SK-N-SH (cell line): Measurements from ENCODE around the gene NRG4. TPM values are rescaled to one million over a fixed set of nuclear protein-coding genes. Genes with fewer than 3 reads are reported as not detected.

Experiments
- CTCF ChIA-PET: fragments of 300-600, 350-600 bp; formaldehyde crosslinking; extraction: SDS; loops from one replicate; lab custom pipeline; 2021; lab: Yijun Ruan, JAX
- POLR2A ChIA-PET: fragments of 350-600 bp; sonication (Branson Sonifier 250); formaldehyde crosslinking; extraction: SDS; loops from one replicate; lab custom pipeline; 2020; ENCODE audit warnings: antibody characterized with exemption, inconsistent platforms; lab: Yijun Ruan, JAX
- DNase-seq: peaks from one replicate; pipeline ENCODE4 v3.0.0; 2012
- H2AFZ ChIP-seq: fragments of 200-600 bp; sonication (generic); 2 replicates; pipeline ENCODE4 v1.8.1; 2016; ENCODE audit warnings: antibody characterized with exemption, mild to moderate bottlenecking, low read depth
- H3F3A ChIP-seq: fragments of 200-600 bp; sonication (generic); replicated peaks from 2 replicates; pipeline ENCODE3; 2016; ENCODE audit warnings: antibody characterized with exemption, mild to moderate bottlenecking; ENCODE audit not compliant: insufficient read depth
- H3K27ac ChIP-seq, 2 experiments: fragments of 200-500 bp in 1 of 2; fragments of 200-600 bp in 1 of 2; sonication (Bioruptor generic) in 1 of 2; sonication (generic), shearing (Covaris generic) in 1 of 2; 2 replicates each; pipeline versions ENCODE4 v1.5.1 to v1.6.1; 2014 to 2016; ENCODE audit warnings: low read depth in 2 of 2, inconsistent platforms in 1 of 2, low read length in 1 of 2, mild to moderate bottlenecking in 1 of 2, mixed read lengths in 1 of 2
- H3K27me3 ChIP-seq: fragments of 200-600 bp; sonication (generic), shearing (Covaris generic); 2 replicates; pipeline ENCODE4 v1.6.1; 2016; ENCODE audit warnings: mixed run types; ENCODE audit not compliant: insufficient read depth
- H3K36me3 ChIP-seq, 2 experiments: fragments of 200-500 bp in 1 of 2; fragments of 200-600 bp in 1 of 2; sonication (Bioruptor generic) in 1 of 2; sonication (generic) in 1 of 2; replicated peaks in 1 of 2; 2 replicates each; pipeline versions ENCODE3 to v1.5.1; 2014 to 2016; ENCODE audit warnings: low read length in 1 of 2, mild to moderate bottlenecking in 1 of 2; ENCODE audit not compliant: insufficient read depth in 2 of 2, control insufficient read depth in 1 of 2
- H3K4me1 ChIP-seq, 2 experiments: fragments of 200-500 bp in 1 of 2; fragments of 200-600 bp in 1 of 2; sonication (Bioruptor generic) in 1 of 2; sonication (generic), shearing (Covaris generic) in 1 of 2; 2 replicates each; pipeline versions ENCODE4 v1.5.1 to v1.6.1; 2014 to 2016; ENCODE audit warnings: low read depth in 1 of 2, low read length in 1 of 2, mixed run types in 1 of 2; ENCODE audit not compliant: insufficient read depth in 2 of 2, control insufficient read depth in 1 of 2
- H3K4me2 ChIP-seq: fragments of 200-600 bp; sonication (generic), shearing (Covaris generic); 2 replicates; pipeline ENCODE4 v1.6.1; 2017; ENCODE audit warnings: mixed run types
- H3K4me3 ChIP-seq, 2 experiments: fragments of 200-500 bp in 1 of 2; fragments of 200-600 bp in 1 of 2; sonication (Bioruptor generic) in 1 of 2; sonication (generic), shearing (Covaris generic) in 1 of 2; 2 replicates each; pipeline versions ENCODE4 v1.5.1 to v1.8.1; 2014 to 2016; ENCODE audit warnings: low read depth in 2 of 2, inconsistent platforms in 1 of 2, low read length in 1 of 2, mild to moderate bottlenecking in 1 of 2, mixed read lengths in 1 of 2, moderate library complexity in 1 of 2
- H3K79me2 ChIP-seq: fragments of 200-600 bp; sonication (generic); 2 replicates; pipeline ENCODE4 v1.8.1; 2017; ENCODE audit warnings: mild to moderate bottlenecking; ENCODE audit not compliant: insufficient read depth
- H3K9ac ChIP-seq: fragments of 200-600 bp; sonication (generic); 2 replicates; pipeline ENCODE4 v1.6.1; 2017; ENCODE audit warnings: mixed run types
- H3K9me2 ChIP-seq: fragments of 200-600 bp; sonication (generic); 2 replicates; pipeline ENCODE4 v1.6.1; 2017; ENCODE audit warnings: mixed run types
- H3K9me3 ChIP-seq: fragments of 200-600 bp; sonication (generic); 2 replicates; pipeline ENCODE4 v1.6.1; 2017; ENCODE audit warnings: mixed run types, mild to moderate bottlenecking, moderate library complexity
- H4K20me1 ChIP-seq: fragments of 200-600 bp; sonication (generic); 2 replicates; pipeline ENCODE4 v1.6.1; 2017; ENCODE audit warnings: mild to moderate bottlenecking, mixed run types; ENCODE audit not compliant: insufficient read depth
- ELF1 ChIP-seq: IDR thresholded peaks from 2 replicates; pipeline ENCODE4 v1.4.0; 2012
- EZH2phosphoT487 ChIP-seq: fragments of 200-600 bp; sonication (generic); IDR thresholded peaks from 2 replicates; pipeline ENCODE4 v1.6.1; 2017; ENCODE audit warnings: low read depth, mixed run types, mild to moderate bottlenecking, antibody characterized with exemption, moderate library complexity, borderline replicate concordance
- FOSL2 ChIP-seq: IDR thresholded peaks from 2 replicates; pipeline ENCODE4 v1.4.0; 2012; ENCODE audit warnings: low read depth, mild to moderate bottlenecking, moderate library complexity, borderline replicate concordance
- FOXJ3 ChIP-seq: sonication (generic); formaldehyde crosslinking; IDR thresholded peaks from 2 replicates; pipeline ENCODE4 v1.5.1; 2020; ENCODE audit warnings: mild to moderate bottlenecking, missing genetic modification reagents
- GATA2 ChIP-seq: sonication (generic); formaldehyde crosslinking; IDR thresholded peaks from 2 replicates; pipeline ENCODE4 v1.5.0; 2020; ENCODE audit warnings: mild to moderate bottlenecking, missing genetic modification reagents
- NRF1 ChIP-seq: IDR thresholded peaks from 2 replicates; pipeline ENCODE4 v1.6.1; 2012; ENCODE audit warnings: low read depth, mild to moderate bottlenecking, low read length
- POLR2AphosphoS5 ChIP-seq: IDR thresholded peaks from 2 replicates; pipeline ENCODE4 v1.6.1; 2012; ENCODE audit warnings: low read depth, low read length
- REST ChIP-seq: IDR thresholded peaks from 2 replicates; pipeline ENCODE4 v1.6.1; 2012; ENCODE audit warnings: mild to moderate bottlenecking, low read depth, low read length, moderate library complexity
- USF2 ChIP-seq: fragments of 150-350 bp; IDR thresholded peaks from 2 replicates; pipeline ENCODE4 v1.6.1; 2017; ENCODE audit warnings: antibody characterized with exemption, low read length, low read depth, borderline replicate concordance
- WGBS: methylation state at CpG from one replicate; pipeline ENCODE4 v1.1.6; 2017; ENCODE audit warnings: low lambda C conversion rate; 5-methylcytosine and 5-hydroxymethylcytosine counted together
- polyA plus RNA-seq, 3 experiments: library from polyadenylated mRNA; depleted of rRNA; stranded (reverse); fragments of >200 nt; gene quantifications; 2 replicates each; pipeline ENCODE4 v1.2.3, GENCODE V29; 2012
- TF ChIP-seq, protein P1 (sequence below): fragments of 150-350 bp; IDR thresholded peaks from 2 replicates; pipeline ENCODE4 v1.6.1; 2016; ENCODE audit warnings: mild to moderate bottlenecking, low read depth, low read length
- TF ChIP-seq, protein P2 (sequence below): fragments of 200-600 bp; sonication (generic); IDR thresholded peaks from 2 replicates; pipeline ENCODE4 v1.6.1; 2017; ENCODE audit warnings: antibody characterized with exemption, mild to moderate bottlenecking, moderate library complexity

NRG4 gene
- polyA plus RNA-seq, 1 of the 3 experiments (the other 2 are of a cell fraction), result not detected

- TF ChIP-seq, protein P1, sequence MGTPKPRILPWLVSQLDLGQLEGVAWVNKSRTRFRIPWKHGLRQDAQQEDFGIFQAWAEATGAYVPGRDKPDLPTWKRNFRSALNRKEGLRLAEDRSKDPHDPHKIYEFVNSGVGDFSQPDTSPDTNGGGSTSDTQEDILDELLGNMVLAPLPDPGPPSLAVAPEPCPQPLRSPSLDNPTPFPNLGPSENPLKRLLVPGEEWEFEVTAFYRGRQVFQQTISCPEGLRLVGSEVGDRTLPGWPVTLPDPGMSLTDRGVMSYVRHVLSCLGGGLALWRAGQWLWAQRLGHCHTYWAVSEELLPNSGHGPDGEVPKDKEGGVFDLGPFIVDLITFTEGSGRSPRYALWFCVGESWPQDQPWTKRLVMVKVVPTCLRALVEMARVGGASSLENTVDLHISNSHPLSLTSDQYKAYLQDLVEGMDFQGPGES, result no peak
- TF ChIP-seq USF2 (no peak), REST (no peak), FOXJ3 (CRISPR knock-in tag) (no peak), POLR2AphosphoS5 (no peak), FOSL2 (no peak), EZH2phosphoT487 (no peak), NRF1 (no peak)
- Histone ChIP-seq H3K27me3 (no peaks in the 10 kb centered on the region), H3K27ac (no peak overlapping the region), H3K4me1 (no peaks in the 10 kb centered on the region; a peak in 1 of 4 replicates), H3K36me3 (no peaks in the 10 kb centered on the region), H3K79me2 (no peaks in the 10 kb centered on the region), H2AFZ (no peak overlapping the region), H3K4me3 (no peak overlapping the region), H3K9me3 (no peaks in the 10 kb centered on the region), H4K20me1 (no peaks in the 10 kb centered on the region), H3K9ac (no peak overlapping the region), H3K4me2 (no peak overlapping the region), H3K9me2 (no peaks in the 10 kb centered on the region), H3F3A (no peaks in the 10 kb centered on the region)
- no peak for DNase-seq
- 61% methylated on average over 2 of the region's 2 CpGs for WGBS
- ChIA-PET POLR2A (no interaction called here), CTCF (no interaction called here)
Observed at GRCh38 chr15:76010613-76011012, 1.6 kb downstream of the NRG4 start.

- ChIA-PET POLR2A (no interaction called here), CTCF (interaction anchor here (1.8 kb wide), 2 partner anchors 53 to 221 kb away, joined by 4 read pairs; partner anchors contain the start of gene TMEM266)
- H3K9ac ChIP-seq, result no peak overlapping the region
- TF ChIP-seq, protein P2, sequence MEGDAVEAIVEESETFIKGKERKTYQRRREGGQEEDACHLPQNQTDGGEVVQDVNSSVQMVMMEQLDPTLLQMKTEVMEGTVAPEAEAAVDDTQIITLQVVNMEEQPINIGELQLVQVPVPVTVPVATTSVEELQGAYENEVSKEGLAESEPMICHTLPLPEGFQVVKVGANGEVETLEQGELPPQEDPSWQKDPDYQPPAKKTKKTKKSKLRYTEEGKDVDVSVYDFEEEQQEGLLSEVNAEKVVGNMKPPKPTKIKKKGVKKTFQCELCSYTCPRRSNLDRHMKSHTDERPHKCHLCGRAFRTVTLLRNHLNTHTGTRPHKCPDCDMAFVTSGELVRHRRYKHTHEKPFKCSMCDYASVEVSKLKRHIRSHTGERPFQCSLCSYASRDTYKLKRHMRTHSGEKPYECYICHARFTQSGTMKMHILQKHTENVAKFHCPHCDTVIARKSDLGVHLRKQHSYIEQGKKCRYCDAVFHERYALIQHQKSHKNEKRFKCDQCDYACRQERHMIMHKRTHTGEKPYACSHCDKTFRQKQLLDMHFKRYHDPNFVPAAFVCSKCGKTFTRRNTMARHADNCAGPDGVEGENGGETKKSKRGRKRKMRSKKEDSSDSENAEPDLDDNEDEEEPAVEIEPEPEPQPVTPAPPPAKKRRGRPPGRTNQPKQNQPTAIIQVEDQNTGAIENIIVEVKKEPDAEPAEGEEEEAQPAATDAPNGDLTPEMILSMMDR, result no peak
- TF ChIP-seq GATA2 (CRISPR knock-in tag) (no peak), ELF1 (no peak)
- H3K4me1 ChIP-seq, result no peaks in the 10 kb centered on the region
- H4K20me1 ChIP-seq, result no peaks in the 10 kb centered on the region
- no peaks in the 10 kb centered on the region; the same call in 1 of the 2 replicates for H3K9me3 ChIP-seq
- DNase-seq, result no peak
- H3K27me3 ChIP-seq, result 0 out of 2 replicates have a peak, but pooled peaks cover 3% of the 10 kb centered on the region
- H3K9me2 ChIP-seq, result no peaks in the 10 kb centered on the region
- no peaks in the 10 kb centered on the region for H3F3A ChIP-seq
- no peaks in the 10 kb centered on the region for H3K36me3 ChIP-seq
- H3K79me2 ChIP-seq, result no peaks in the 10 kb centered on the region
- H3K4me3 ChIP-seq, result no peak overlapping the region
- no peak overlapping the region for H2AFZ ChIP-seq
- no peak overlapping the region for H3K4me2 ChIP-seq
- no peak overlapping the region for H3K27ac ChIP-seq
- WGBS, result 39% methylated on average over 2 of the region's 2 CpGs
Observed at GRCh38 chr15:76006136-76006778, 6.0 kb downstream of the NRG4 start.
